NCI-H748 (cell line): Measurements from ENCODE around the gene KHDC4.
A peak's percentile ranks its signal among the peaks of the same experiment; 100 is the strongest.
"Not testable (repeated sequence)": the region's sequence is repeated elsewhere in the genome, so short reads cannot be mapped to it uniquely, and the experiment has no call there.

ENCODE experiments used
- DNase-seq: peaks from one replicate; lab custom pipeline; 2025; ENCODE audit not compliant: unreplicated experiment; lab: John Stamatoyannopoulos, UW

KHDC4 gene

DNA sequence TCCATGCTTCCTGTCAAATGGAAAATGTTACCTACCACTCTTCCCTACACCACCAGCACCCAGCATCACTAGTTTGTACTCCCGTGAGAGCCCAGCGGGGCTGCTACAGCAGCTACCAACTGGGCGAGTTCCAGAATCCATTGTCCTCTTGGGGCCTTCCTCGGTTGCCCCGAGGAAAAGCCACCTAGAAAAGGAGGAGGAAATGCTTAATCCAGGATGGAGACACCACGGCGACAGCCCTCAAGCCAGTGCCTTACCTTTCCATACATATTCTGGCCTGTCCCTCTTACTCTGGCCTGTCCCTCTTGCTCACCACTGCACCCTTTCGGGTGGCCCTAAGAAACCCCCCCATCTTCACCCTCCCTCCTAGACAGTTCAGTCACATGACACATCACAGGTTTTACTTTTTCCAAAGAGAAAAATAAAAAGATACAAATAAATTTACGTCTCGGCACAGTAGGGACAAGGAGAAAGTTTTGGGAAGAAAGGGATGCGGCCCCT is 23.5 kb downstream of the KHDC4 start:
- peak; percentile 54 for DNase-seq

- DNase-seq, result no peak
Observed at GRCh38 chr1:155909894-155910293, 24.3 kb downstream of the KHDC4 start.

DNA sequence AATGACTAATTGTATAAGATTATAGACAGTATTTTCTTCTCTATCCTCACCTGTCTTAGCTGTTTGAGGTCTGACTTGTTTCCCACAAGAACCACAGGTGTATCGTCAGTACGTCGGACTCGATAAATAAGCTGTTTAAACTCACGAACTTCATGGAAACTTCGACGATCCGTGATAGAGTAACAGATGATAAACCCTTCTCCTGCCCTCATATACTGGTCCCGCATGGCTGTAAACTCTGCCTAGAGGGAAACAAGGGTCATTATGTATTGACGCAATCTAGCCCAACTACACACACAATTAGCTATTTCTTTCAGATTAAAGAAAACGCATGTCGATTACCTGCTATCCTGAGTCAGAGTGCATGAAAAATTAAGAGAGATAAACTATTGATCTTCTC is 30.0 kb downstream of the KHDC4 start:
- no peak for DNase-seq

DNA sequence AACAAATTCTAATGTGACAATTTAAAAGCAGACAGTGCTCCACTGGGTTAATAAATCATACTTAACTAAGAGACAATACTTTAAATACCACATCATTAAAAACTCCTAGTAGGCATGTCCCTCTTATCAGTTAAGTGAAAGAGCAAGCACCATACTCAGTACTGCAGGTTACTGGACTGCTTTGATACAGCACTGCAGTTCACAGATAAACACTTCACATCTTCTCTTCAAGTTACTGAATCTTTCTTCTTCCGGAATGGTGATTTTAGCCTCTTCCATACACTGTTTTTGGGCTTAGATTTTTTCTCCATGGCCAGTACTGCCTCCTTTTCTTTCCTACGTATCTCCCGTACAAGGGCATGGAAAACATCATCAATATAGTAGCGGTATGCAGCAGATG is 34.1 kb downstream of the KHDC4 start:
- no peak for DNase-seq

DNA sequence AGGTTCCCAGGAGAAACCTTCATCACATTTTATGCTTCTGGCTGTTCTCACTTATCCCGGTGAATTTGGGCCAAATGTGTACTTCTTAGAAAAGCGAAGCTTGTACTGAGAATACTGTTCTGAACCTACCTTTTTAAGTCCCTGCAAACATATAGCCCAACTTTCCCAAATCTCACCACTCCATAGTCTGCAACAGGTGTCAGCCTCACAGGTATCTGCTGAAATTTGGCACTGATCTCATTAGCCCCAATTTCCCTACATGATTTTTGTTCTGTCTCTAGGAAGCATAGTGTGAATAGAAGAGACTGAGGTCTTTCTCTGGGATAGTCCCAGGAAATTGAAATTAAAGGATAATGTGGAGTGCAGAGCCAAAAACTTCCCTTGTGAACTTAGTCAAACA is 34.5 kb downstream of the KHDC4 start:
- DNase-seq, result no peak

DNA sequence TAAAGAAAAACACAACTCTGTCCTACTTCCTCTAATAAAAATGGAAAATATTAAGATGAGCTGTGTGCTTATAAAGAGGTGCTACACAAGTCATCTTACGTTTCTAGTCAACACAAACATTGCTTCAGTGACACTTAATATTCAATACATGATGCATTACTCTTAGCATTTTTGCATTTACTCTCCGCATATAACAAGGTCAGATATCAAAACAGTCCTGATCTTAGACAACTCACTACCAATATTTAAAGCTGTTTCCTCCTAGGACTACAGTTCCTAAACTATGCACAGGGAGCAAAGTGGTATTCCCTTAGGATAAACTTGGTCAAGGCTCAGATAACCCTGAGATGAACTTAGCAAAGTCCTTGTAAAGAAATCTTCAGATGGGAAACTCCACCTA is 35.3 kb downstream of the KHDC4 start:
- DNase-seq, result no peak

- DNase-seq, result no peak
Observed at GRCh38 chr1:155897746-155898145, 36.5 kb downstream of the KHDC4 start.

DNA sequence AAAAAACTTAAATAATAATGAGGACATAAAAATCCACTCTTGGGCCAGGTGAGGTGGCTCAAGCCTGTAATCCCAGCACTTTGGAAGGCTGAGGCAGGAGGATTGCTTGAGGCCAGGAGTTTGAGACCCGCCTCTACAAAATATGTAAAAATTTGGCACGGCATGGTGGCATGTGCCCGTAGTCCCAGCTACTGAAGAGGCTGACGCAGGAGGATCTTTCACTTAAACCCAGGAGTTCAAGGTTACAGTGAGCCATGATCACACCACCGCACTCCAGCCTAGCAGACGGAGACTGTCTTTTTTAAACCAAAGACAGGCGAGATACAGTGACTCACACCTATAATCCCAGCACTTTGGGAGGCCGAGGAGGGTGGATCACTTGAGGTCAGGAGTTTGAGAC is 37.7 kb downstream of the KHDC4 start:
- not testable (repeated sequence) for DNase-seq

GRCh38 chr1:155895617-155896016 is 38.6 kb downstream of the KHDC4 start:
- DNase-seq, result not testable (repeated sequence)

DNA sequence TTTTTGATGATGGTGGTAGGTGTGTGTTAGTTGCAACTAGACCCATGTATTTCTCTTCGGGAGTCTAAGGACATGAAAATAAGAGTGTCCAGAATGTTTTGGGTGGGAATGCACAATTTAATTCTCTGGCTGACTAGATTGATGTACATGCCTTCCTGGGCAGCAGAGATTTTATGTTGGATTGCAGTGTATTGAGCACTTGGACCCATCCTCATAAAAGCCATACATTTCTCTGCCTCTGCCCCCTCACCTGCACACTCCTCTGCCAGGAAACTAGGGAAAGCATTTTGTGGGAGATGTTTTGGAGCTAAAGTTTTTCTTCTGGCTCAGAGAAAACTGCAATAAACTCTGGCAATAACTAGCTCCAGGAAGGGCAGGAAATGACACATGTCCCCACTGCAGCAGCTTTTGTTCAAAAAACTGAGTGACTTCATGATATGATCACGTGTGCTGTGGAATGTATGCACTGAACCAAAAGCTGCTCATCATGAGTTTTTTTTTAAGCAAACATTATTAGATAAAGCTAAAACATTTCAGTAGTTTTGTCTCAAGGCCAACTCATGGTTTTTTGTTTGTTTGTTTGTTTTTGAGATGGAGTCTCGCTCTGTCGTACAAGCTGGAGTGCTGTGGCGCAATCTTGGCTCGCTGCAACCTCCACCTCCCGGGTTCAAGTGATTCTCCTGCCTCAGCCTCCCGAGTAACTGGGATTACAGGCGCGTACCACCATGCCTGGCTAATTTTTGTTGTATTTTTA is 40.6 kb downstream of the KHDC4 start:
- DNase-seq, result no peak

DNA sequence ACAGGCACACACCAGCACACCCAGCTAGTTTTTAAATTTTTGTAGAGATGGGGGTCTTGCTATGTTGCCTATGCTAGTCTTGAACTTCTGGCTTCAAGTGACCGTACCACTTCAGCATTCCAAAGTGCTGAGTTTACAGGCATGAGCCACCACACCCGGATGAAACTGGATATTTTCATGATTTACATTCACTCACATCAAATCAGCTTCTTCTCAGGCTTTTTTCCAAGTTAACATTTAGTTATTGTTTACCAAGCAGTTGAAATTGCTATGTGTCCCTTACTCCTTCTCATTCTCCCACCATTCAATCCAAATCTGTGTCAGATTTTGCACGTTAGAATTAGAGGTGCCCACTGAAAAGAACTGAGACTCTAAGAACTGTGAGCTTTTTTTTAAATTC is 41.4 kb downstream of the KHDC4 start:
- DNase-seq, result no peak

DNA sequence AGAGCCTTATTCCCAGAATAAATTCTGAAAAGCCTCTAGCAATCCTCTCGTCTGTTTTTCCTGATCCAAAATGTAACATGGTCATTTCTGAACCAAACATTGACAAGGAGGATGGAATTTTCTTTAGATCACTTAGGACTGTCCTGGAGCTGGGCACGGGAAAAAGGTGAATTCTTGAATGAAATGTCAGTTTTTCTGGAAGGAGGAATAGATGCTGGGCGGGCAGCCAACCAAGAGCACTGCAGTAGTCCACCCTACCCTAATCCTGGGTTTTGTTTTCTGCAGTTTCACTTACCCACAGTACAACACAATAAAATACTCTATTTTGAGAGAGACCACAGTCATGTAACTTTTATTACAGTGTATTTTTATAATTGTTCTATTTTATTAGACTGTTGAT is 44.0 kb downstream of the KHDC4 start:
- DNase-seq, result no peak

GRCh38 chr1:155889566-155889965 is 44.6 kb downstream of the KHDC4 start:
- no peak for DNase-seq

DNA sequence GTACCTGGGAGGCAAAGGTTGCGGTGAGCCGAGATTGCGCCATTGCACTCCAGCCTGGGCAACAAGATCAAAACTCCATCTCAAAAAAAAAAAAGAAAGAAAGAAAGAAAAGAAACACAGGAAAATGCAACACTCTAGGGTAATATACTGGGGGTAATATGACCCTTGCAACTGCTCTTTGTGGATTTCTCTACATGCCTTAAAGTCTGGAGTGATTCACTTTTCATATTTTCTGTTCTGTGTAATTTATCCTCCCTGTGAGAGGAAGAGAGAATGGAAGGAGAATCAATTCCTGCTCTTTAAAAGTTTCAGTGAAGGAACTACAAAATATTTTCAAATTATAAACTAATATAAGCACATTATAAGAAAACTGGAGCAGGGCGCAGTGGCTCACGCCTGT is 45.7 kb downstream of the KHDC4 start:
- no peak for DNase-seq

DNA sequence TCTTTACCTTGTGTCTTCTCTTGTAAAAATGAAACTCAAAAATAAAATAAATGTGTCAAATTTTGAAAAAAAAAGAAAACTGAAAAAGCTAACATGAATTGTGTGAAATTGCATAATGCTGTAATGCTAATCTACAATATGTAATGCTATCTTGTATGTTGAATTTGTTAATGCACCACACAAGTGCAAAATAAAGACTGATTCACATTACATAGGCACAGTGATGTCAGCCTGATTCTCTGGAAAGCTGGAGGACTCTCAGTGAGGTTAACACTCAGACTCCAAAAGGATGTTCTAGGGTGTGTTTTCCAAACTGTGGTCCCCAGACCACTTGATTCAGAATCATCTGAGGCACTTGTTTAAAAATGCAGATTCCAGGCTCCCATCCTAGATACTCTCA is 49.2 kb downstream of the KHDC4 start:
- no peak for DNase-seq

GRCh38 chr1:155884031-155884960 is 49.9 kb downstream of the KHDC4 start:
- no peak for DNase-seq

- DNase-seq, result no peak
Observed at GRCh38 chr1:155882766-155883165, 51.4 kb downstream of the KHDC4 start.

DNA sequence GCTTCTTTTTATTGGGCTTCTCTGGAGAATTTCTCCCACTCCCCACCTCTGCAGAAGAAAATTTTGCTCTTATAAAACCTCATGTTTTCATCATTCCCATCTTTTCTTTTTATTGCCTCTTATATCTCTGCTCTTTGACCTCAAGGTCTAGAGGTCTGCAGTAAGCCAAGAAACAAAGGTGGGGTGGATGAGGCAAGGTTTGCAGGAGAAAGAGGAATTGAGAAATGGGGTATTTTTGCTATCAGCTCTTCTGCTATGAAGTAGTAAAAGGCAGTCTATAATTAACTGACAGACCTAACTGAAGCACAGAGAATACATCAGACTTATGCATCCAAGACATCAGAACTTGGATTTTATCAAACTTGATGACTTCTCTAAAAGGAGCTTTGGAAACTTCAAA is 52.0 kb downstream of the KHDC4 start:
- no peak for DNase-seq

- no peak for DNase-seq
Observed at GRCh38 chr1:155880950-155881349, 53.3 kb downstream of the KHDC4 start.

GRCh38 chr1:155880251-155880650 is 54.0 kb downstream of the KHDC4 start:
- DNase-seq, result no peak

- no peak for DNase-seq
Observed at GRCh38 chr1:155877945-155878344, 56.3 kb downstream of the KHDC4 start.

DNA sequence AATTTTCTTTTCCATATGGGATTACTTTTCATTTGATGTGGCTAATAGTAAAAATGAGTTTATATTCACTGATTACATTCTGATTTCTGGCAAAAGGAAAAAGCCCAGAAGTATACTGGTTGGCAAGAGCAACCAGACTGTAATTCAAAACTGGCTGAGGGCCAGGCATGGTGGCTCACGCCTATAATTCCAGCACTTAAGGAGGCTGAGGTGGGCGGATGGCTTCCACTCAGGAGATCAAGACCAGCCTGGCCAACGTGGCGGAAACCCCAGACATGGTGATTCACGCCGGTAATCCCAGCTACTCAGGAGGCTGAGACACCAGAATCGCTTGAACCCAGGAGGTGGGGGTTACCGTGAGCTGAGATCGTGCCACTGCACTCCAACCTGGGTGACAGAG is 60.4 kb downstream of the KHDC4 start:
- peak; percentile 6 for DNase-seq
